Measurements from ENCODE around the gene GRAMD1B.

The GRAMD1B gene

DNA sequence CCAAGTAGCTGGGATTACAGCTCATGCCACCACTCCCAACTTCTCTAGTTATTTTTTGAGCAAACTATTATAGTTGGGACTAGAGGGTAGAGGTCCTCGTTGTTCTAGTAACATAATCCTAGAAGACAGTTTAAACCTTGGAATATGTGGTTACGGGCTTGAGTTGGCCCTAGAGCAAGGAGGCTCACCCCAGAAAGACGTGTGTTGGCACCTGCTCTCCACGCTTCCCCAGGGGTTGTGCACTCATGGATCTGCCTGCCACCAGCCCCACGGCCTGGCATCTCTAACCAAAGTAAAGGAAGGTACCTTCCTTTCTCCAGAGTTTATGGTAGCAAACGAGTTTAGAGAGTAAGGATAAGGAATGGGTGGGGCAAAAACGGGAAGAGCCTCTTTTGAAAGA is 145.4 kb downstream of the GRAMD1B start:
- no peak for DNase-seq

- no peak for DNase-seq
Measured at GRCh38 chr11:123576082-123576481, 146.0 kb downstream of the GRAMD1B start.

- no peak for DNase-seq
Measured at GRCh38 chr11:123576501-123576900, 146.4 kb downstream of the GRAMD1B start.

DNA sequence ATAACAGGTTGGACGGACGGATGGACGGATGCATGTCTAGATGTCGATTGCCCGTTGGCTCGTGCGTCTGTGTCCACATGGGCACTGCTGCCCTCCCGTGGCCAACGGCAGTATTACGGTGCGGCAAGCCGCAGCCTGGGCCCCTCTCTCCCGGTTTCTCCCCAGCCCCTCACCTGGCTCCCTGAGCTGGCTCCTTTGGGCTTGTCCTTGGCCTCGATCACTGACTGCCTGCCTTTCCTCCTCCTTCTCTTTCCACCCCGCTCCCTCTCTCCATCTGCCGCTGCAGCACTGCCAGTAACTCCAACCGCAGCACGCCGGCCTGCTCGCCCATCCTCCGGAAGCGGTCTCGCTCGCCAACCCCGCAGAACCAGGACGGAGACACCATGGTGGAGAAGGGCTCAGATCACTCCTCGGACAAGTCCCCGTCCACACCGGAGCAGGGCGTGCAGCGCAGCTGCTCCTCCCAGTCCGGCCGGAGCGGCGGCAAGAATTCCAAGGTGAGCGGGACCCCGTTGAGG is 147.1 kb downstream of the GRAMD1B start:
- peak; percentile 49 for DNase-seq

DNA sequence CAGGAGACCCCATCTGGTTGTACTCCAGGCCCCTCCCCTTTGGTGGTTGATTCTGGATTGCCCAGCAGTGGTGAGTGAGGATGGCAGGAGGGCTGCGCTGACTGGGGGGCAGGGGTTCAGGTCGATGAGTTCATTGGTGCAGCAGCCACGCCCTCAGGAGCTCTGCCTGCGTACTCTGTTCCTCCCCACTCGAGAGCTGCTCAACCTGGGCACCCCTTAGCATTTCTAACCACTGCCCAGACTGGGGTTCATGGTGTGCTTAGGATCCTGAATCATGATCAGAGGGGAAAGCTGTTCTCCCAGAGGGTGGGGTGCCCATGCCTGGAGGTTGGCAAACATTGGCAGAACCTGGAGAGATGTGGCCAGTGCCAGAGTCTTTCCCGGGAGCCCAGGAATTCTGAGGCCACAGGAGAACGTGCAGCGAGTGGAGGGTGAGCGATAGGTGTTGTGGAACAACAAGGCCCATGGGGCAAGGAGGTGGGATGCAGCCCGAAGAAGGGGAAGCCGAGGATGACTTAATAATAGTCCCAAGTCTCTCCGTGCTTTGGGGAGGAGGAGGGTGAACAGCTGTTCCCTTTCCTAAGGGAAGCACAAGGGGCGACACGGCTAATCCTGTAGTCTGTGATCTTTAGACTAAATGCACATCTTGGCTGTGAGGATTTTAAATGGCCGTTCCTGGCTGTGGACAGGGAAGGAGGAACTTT is 148.9 kb downstream of the GRAMD1B start:
- no peak for DNase-seq

DNA sequence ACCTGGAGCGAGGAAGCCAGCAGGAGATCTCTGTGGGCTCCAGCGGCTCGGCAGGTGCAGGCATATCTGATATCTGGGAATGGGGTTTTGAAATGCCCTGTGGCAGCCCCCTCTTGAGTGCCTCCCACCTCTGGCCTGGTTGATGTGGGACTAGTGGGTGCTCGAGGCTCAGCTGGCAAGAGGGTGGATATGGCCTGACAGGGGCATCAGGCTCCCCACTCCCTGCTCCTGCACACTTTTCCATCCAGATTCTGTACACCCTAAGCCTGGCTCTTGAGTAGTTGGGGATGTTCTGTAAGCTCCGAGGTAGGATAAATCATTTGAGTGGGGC is 149.4 kb downstream of the GRAMD1B start:
- no peak for DNase-seq

- DNase-seq = no peak
Measured at GRCh38 chr11:123580137-123580536, 150.1 kb downstream of the GRAMD1B start.

- peak; percentile 79 for DNase-seq
Measured at GRCh38 chr11:123580557-123581275, 150.6 kb downstream of the GRAMD1B start.

DNA sequence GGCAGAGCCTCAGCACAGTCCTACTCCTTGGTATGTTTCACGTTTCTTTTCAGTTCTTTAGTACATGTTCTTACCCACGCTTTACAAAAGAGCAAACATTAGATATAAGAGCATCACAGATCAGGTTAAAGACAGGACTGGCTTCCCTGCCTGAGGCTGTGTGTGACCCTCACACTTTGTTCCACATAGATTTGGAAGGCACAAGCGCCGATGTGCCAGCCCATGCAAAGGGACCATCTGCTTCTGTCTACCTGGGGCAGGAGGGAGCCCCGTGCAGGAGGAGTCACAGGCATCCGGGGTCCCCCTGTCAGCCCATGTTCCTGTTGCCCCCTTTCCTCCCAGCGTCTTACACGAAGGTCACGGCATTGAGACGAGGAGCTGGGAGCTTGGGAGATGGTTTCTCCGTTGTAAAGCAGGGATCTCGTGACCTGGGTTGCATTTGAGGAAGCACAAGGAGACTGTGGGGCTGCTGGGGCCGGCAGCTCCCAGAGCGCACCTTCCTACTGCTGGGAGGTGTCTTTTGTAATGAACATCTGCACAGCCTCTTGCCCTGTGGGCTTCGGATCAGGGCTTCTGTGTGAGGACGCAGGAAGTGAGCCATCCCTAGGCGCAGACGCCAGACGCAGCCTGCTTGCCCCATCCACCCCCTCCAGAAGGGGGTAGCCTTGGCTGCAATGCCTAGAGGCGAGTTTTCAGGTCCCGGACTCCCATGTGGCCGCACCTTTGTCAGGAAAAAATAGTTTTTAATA is 151.8 kb downstream of the GRAMD1B start:
- no peak for DNase-seq

DNA sequence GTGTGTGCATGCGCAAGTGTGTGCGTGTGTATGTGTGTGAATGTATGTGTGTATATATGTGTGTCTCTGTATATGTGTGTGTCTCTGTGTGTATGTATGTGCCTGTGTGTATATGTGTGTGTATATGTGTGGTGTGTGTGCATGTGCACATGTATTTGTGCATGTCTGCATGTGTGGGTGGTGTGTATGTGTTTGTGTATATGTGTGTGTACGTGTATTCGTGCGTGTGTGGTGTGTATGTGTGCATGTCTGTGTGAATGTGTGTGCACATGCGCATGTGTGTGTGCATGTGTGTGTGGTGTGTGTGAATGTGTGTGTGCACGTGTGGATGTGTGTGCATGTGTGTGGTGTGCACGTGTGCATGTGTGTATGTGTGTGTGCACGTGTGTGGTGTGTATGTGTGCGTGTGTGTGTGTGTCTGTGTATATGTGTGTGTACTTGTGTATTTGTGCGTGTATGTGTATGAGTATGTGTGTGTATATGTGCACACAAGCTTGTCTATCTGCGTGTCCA is 153.0 kb downstream of the GRAMD1B start:
- DNase-seq = no peak

GRCh38 chr11:123584186-123584585 is 154.1 kb downstream of the GRAMD1B start:
- DNase-seq = no peak

- no peak for DNase-seq
Measured at GRCh38 chr11:123584737-123585136, 154.7 kb downstream of the GRAMD1B start.

DNA sequence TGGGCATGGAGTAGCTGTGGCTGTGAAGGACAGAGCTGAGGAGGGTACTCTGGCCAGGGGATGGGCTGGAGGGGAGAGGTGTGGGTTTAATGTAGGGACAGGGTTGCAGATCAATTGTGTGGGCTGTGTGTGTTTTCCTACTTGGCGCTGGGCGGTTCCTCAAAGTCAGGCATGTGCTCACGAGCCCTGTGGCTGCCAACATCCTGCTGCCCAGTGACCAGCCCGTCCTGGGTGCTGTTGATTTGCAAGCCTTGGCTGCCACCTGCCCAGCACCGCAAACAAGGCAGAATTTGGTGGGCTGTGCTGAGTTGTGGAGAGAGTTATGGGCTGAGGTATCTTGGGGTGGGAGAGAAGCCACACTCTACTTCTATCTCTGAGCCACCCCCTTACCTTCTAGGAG is 155.1 kb downstream of the GRAMD1B start:
- DNase-seq = no peak

GRCh38 chr11:123585706-123586105 is 155.6 kb downstream of the GRAMD1B start:
- DNase-seq = no peak

- DNase-seq = no peak
Measured at GRCh38 chr11:123586568-123586967, 156.5 kb downstream of the GRAMD1B start.

- no peak for DNase-seq
Measured at GRCh38 chr11:123587044-123587443, 157.0 kb downstream of the GRAMD1B start.

GRCh38 chr11:123587559-123587958 is 157.5 kb downstream of the GRAMD1B start:
- DNase-seq = no peak

DNA sequence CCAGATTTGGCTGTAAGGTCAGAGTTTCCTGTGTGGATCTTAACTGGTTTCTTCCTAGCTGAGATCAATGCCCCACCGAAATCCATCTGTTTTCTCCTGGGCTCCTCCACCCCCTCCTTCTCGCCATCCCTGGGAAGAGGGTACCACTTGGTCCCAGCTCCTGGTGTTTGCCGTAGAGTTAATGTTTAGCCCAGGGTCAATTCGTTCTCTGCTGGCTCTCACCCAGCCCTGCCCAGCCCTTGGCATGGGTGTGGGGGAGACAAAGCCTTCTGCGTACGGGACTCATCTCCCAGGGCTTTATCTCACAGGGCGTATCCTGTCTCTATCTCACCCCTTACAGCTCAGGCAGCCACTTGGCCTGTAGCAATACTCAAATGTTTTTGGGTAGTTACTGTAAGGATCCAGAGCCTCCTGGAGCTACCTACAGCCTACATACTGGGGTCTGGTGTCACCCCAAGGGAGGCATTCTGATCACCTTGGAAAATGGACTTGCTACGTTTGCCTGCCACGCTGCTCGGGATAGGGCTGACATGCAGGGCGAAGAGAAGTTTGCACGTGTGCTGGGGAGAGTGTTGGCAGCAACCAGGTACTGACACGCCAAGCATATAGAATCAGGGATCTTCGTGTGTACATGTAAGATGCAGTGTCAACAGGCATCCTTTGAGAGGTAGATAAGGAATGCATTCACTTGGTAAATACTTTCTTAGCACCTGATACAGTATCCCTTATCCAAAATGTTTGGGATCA is 158.2 kb downstream of the GRAMD1B start:
- DNase-seq = no peak

GRCh38 chr11:123588864-123589262 is 158.8 kb downstream of the GRAMD1B start:
- no peak for DNase-seq

DNA sequence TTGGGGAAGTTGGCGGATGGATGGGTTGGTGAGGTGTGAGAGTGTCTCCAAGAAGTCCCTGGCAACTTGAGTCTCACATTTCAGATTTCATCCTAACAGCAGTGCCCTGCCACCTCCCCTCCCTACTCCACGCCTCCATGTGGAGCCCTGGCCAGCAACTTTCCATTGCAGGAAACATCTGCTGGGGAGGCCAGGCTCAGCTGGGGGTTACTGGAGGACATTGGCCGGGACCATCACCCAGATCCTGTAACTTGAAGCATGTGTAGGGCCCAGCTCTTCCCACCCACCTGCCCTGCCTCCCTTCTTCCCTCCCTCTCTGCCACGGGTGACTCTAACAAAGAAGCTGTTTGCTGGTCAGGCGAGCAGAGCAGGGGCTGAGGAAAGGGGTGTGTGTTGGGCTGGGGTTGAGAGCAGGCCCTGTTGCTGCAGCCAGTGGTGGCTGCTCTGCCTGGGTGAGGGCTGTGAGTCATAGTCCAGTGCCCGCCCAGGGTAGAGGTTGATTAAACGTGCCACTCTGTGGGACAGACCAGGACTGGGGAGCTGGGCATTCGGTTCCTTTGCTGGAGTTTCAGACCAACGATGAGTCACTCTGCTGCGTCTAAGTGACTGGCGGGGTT is 160.3 kb downstream of the GRAMD1B start:
- DNase-seq = no peak

GRCh38 chr11:123593570-123593969 is 163.5 kb downstream of the GRAMD1B start:
- DNase-seq = no peak

- DNase-seq = no peak
Measured at GRCh38 chr11:123594188-123594901, 164.3 kb downstream of the GRAMD1B start.
